Neural progenitor cell (in vitro differentiated cells): ENCODE measurements around the gene CABLES1.

ENCODE experiments used
- CTCF ChIP-seq: fragments of 200-600 bp; sonication (generic); IDR thresholded peaks from 2 replicates; pipeline ENCODE4 v1.5.1; 2017; ENCODE audit warnings: antibody characterized with exemption, mild to moderate bottlenecking
- EZH2 ChIP-seq: fragments of 200-600 bp; sonication (generic); IDR thresholded peaks from 2 replicates; pipeline ENCODE4 v1.6.1; 2017; ENCODE audit warnings: antibody characterized with exemption, mild to moderate bottlenecking, moderate library complexity
- EZH2phosphoT487 ChIP-seq: fragments of 200-600 bp; sonication (generic); IDR thresholded peaks from 2 replicates; pipeline ENCODE4 v1.6.1; 2017; ENCODE audit warnings: antibody characterized with exemption

GRCh38 chr18:23133860-23134779 lies 1.2 kb upstream of the CABLES1 start:
- TF ChIP-seq EZH2: no peak
- no peak for TF ChIP-seq CTCF
- no peak for TF ChIP-seq EZH2phosphoT487
